LoVo (cell line): ENCODE measurements around the gene C20orf96.

Source experiments
- DNase-seq: peaks from one replicate; pipeline ENCODE4 v3.0.0-alpha.2; 2016; ENCODE audit warnings: low spot score

Gene C20orf96

DNA sequence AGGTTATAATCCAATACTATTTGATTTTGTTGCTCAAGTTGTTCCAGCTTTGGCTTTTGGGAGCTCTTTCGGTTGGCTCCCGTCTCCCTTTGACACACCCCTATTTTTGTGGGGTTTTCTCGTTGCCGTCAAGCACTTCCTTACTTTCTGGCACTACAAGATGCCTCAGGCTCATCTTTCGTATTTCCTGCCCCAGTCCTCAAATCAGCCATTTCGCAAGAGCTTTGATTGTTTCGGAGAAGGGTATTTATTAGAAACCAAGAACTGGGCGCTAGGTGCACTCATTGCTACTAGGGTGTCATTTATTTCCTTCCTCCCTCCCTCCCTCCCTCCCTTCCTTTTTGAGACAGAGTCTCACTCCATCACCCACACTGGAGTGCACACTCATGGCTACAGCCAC lies 21.5 kb upstream of the C20orf96 start:
- no peak for DNase-seq

DNA sequence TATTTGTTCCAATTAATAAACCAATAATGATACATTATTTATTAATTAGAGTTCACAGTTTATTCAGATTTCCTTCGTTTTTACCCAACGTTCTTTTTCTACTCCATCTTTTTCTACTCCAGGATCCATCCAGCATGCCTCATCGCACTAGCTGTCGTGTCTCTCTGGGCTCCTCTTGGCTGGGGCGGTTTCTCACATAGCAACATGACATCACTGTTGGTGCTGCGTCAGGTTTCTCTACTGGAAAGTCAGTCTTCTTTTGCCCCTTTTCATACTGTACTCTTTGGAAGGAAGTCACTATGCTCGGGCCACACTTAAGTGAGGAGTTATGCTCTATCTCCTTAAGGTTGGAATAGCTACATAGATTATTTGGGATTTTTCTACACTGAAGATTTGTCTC lies 21.1 kb upstream of the C20orf96 start:
- DNase-seq: no peak

DNA sequence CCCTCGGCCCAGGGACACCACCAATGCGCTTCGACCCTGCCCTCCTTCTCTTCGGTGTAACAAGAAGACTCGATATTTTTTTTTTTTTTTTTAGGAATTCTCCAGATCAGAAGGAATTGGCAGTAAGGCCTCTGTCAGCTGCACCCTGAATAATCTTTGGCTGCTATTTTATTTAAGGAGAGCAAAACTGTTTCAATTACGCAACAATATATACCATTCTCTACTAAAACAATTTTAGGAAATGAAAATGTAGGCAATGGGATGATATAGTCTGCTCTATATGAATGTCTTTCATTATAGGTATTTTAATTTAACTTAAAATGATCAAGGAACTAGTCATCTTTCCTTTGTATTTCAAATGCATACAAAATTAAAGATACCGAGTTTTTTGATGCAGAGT lies 20.1 kb upstream of the C20orf96 start:
- DNase-seq: no peak

DNA sequence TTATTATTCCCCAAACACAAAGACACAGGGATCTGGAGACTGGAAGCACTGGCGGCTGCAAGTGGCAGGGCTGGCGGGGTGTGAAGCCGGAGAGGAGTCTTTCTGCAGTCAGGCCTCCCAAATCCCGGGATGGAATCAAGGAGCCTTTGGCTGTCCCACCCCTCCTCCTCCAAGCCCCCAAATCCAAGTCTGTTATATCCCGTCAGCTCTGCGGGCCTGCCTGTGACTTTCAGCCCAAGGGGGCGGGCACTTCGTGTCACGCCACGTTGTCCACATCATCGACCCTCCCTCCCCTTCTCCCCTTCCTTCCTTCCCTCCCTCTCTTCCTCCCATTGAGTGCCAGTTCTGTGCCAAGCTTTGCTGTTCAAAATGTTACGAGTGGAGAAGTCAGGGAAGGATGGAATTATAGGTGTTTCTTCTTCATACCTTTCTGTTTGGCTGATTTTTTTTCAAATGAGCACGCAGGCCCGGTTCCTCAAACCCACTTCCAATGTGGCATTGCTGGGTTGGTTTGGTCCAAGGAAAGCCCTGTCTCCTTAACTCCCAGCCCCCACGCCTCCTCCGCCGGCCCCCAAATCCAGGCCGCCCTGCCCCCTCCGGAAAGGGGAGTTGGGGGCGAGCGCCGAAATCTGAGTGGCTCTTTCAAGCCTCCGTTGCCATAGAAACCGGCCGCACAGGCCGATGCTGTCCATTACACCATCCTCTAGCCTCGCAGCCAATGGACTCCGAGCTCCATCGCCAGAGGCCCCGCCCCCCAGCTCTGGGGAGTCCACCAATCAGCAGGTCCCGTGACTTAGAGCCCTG lies 19.5 kb upstream of the C20orf96 start:
- no peak for DNase-seq

DNA sequence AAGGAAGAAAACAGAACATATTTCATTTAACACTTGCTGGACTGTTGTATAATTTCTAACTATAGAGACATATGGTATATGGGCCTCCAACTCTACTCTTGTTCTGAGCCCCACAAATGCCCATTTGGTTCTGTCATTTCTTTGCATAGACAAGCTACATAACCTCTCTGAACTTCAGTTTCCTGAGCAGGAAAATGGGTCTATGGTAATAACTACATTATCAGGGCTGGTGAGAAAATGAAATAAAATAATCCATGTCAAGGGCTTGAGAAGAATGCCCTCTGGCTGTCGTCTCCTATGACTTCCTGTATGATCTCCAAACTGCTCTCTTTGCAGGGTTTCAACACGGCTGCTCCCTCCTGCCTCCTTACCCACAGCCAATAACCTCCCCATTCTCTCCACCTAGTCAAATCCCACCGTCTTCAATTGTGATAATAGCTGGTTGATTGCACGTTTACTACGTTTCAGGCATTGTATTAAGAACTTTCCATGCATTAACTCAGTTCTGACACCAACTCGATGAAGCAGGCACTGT lies 18.8 kb upstream of the C20orf96 start:
- no peak for DNase-seq

DNA sequence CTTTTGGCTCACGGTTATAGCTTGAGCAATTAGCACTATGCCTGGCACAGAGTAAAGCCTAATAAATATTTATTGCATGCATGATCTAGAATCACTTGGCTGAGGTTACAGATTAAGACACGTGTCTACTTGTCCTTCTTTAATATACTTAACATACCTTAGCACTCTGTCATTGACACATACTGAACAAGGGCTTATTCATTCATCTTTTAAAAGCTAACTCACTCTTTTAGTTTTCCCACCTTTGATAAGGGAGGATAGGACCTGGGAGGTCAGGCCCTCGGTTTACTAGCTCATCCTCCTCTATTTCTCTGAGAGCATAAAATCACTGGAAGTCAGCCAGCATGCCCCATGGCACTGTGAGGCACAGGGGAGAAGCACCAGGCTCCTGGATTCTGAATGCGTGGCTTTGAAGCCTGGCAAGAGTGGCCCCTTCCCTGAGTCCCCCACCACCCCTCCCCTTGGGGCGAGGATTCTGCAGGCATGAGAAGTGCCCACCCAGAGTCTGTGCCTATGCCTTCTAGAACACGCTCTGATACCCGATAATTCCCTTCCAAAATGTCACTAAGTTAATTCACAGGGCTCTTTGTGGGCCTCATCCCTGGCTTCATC lies 18.0 kb upstream of the C20orf96 start:
- DNase-seq: no peak

DNA sequence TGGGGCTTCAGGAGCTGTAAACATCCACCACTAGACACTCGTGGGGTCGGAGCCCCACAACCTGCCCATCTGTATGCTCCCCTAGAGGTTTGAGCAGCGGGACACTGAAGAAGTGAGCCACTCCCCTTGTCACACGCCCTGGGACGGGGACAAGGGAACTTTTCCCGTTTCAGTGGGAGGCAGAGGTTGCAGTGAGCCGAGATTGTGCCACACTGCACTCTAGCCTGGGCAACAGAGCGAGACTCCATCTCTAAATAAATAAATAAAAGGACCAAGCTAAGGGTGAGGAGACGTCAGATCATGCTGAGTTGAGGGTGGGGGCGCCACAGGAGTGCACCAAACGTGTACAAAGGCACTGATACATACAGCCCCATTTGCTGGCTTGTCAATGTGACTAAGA lies 15.2 kb upstream of the C20orf96 start:
- no peak for DNase-seq

DNA sequence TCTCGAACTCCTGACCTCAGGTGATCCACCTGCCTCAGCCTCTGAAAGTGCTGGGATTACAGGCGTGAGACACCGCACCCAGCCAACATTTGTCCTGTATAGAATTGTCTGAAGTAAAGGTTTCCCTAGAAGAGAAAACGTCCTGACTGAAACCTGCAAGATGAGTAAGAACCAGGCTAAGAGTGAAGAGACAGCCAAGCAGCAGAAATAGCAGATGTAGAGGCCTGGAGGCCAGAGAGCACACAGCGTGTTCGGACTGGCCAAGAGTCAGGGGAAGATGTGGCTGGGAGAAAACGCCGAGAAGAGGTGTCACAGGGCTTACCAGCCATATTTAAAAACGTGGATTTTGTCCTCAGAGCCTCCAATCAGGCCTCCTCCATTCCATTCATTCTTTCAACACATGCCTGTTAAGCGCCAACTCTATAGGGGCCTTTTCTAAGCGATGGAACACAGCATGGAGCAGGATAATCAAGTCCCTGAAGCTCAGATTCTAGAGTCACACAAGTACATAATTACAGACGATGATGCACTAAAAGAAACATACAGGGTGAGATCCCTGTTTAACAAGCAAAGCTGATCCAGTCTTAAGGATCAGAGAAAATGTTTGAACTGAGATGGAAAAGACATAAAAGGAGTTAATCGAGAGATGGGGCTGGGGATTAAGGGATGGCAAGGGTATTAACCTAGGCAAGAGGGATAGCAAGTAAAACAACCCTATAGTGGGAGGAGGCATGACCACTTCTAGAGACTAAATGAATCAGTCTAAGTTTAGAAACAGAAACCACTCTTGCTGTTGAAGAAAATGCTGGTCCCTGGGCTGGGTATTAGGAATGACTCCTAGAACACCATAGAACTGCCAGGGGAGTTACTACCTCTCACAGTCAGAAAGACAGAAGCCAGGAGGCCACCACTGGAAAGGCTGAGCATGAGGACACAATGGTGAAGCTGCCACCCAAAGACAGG lies 11.6 kb upstream of the C20orf96 start:
- no peak for DNase-seq

DNA sequence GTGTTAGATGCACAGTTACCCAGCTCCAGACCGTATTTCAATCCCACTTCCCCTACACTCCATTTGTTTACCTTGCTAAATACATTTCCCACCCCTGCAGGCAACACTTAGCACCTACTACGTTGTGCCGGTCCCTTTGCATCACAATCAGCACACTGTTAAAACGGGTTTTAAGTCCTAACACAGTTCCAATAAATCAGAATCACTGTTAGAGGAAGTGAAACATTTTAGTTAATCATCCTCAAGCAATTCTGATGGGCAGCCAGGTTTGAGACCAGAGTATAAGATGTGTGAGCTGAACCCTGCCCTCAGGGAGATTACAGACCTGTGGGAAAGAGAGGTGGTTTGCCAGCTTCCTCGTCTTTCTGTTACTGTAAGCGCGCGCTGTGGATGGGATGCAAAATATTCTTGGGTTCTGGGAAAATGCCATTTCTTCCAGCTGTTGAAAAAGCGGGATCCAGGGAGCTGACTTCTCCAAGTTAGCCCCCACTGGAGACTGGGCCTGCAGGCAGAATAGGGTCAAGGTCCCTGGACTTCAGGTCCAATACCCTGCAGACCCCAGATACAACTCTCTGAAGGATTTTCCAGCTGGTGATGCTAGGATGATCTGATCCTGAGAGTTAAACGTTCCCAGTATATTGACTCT lies 9.9 kb upstream of the C20orf96 start:
- DNase-seq: no peak

DNA sequence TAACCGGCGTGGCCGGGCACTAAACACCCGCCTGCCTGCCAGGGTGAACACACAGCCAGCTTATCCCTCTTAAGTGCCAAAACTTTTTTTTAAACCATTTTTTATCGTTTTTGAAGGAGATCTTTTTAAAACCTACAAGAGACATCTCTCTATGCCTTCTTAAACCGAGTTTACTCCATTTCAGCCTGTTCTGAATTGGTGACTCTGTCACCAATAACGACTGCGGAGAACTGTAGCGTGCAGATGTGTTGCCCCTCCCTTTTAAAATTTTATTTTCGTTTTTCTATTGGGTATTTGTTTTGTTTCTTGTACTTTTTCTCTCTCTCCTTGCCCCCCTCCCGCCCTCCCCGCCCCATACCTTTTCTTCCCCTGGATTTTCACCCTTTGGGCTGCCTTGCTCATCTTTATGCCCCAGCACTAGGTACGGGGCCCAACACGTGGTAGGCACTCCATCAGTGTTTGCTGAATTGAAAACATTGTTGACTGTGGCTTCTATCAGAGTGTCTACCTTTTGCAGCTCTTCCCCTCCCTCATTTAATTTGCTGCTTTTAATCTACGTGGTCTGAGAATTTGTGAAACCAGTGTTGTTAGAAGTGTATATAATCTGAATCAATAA lies 8.3 kb upstream of the C20orf96 start:
- DNase-seq: no peak

DNA sequence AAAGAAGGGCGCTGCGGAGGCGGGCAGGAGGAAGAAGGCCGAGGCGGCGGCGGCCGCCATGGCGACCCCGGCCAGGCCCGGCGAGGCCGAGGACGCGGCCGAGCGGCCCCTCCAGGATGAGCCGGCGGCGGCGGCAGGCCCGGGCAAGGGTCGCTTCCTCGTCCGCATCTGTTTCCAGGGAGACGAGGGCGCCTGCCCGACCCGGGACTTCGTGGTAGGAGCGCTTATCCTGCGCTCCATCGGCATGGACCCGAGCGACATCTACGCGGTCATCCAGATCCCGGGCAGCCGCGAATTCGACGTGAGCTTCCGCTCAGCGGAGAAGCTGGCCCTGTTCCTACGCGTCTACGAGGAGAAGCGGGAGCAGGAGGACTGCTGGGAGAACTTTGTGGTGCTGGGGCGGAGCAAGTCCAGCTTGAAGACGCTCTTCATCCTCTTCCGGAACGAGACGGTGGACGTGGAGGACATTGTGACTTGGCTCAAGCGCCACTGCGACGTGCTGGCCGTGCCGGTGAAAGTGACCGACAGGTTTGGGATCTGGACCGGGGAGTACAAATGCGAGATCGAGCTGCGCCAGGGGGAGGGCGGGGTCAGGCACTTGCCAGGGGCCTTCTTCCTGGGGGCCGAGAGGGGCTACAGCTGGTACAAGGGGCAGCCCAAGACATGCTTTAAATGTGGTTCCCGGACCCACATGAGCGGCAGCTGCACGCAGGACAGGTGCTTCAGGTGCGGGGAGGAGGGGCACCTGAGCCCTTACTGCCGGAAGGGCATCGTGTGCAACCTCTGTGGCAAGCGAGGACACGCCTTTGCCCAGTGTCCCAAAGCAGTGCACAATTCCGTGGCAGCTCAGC lies 7.6 kb upstream of the C20orf96 start:
- DNase-seq: peak; percentile 58

DNA sequence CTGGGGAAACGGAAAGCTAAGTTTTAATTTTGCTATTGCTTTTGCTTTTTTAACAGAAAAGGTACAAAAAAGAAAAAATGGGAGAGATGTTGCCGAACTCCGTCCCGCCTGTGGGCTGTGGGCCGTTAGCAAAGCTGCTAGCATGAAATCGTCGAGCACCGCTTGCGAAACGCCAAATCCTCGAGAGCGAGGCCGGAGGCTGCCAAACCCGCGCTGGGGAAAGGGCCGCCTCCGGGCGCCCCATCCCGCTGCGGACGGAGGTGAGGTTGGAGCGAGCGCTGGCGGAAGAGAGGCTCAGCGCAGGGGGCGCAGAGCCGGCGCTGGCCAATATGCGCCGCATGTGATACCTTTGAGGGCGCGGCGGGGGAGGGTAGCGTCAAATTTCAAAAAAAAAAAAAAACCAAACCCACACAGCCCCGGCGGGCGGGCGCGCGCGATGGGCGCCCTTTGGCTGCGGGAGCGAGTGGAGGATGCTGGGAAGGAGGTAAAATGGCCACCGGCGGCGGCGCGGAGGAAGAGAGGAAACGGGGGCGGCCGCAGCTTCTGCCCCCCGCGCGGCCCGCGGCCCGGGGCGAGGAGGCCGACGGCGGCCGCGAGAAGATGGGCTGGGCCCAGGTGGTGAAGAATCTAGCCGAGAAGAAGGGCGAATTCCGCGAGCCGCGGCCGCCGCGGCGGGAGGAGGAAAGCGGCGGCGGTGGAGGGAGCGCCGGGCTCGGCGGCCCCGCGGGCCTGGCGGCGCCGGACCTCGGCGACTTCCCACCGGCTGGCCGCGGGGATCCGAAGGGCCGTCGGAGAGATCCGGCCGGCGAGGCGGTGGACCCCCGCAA lies 6.8 kb upstream of the C20orf96 start, which contains the start of gene ZCCHC3:
ZCCHC3 (plus strand) TSS at position 473 of the 827 bp plus-strand sequence; CDS start at position 490, 17 bp downstream.
- DNase-seq: peak; percentile 92

DNA sequence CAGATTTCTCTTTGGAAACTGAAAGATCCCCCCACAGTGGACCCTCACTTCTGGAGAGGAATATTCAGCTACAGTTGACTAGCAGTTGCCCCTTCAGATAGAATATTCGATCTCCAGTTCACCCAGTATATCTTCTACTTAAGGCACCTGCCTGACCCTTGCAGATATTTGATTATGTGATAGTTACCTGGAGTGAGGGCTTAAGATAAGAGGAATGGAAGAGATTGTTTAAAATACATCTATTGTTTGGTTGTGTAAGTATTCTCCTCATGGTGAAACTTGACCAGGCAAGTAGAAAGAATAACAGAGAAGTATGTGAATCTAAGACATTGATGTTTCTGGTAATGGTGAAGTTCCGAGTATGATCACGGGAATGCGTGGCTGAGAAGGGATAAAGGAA lies 5.3 kb upstream of the C20orf96 start:
- no peak for DNase-seq

DNA sequence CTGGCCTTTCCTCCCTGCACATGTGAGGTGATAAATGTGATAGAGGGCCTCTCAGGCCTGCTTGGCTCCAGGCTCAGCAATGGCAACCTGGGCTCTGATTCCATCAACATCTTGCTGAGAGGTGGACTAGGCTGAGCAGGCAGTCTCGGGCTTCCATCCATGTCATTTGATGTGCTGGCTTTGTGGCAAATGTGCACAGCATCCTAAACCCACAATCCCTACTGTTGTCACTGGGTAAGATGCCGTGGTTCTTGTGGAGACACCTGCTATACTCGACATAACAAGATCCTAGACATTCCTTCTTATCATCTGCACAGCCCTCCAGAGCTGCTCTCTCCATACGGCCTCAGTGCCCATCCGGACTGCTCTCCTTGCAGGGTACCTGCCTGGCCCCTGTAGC lies 4.1 kb upstream of the C20orf96 start:
- no peak for DNase-seq

DNA sequence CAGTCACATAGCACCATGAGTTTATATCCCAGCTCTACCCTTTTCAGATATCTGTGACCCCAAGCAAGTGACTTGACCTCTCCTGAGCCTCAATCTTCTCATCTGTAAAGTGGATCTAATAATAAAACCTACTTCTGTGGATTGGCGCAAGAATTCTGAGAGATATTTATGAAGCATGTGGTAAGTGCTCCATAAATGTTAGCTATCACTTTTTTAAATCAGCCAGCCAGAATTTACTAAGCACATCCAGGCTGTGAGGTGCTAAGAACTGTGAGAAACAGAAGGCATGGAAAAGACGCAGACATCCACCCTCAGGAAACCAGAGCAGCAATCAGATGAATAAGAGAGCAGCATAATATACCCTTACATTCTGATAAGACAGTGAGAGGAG lies 862 bp downstream of the C20orf96 start:
- no peak for DNase-seq

DNA sequence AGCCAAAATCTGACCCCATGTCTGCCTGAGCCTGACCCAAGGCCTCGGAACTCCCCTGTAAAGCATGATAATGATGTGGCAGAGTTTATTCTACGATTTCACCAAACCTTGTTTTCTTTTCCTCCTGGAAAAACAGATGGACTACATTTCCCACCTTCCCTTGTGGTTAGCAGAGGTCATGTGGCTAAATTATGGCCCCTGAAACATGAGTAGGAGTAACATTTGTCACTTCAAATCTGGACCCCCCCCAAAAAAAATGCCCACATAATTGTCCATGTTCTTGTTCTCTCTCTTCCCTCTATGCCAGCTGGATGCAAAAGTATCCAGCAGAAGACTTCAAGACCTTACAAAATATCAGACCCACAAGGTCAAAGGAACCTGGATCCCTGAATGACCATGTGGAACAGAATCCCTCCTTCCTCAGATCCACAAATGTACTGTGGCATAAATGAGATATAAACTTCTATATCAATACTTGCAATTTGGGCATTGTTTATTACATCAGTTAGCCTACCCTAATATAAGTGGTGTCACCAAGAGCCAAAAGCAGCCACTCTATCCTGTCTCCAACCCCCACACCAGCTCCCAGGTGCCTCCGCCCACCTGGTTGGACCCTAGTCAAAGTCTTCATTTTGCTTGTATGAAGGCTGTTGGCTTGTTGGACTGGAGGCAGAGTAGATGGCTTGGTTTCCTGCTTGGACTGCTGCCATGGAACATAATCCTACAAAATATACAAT lies 1.4 kb downstream of the C20orf96 start:
- DNase-seq: no peak

DNA sequence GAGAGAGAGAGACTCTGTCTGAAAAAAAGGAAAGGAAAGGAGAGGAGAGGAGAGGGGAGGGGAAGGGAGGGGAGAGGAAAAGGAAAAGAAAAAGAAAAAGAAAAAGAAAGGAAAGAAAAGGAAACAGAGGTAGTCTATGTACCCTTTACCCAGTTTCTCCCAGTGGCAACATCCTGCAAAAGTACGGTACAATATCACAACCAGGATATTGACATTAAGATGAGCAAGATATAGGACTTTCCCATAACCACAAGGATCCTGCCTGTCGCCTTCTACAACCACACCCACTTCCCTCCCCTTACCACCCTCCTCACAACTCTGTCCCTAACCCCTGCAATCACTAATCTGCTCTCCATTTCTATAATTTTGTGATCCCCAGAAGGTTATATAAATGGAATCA lies 4.0 kb downstream of the C20orf96 start:
- no peak for DNase-seq

DNA sequence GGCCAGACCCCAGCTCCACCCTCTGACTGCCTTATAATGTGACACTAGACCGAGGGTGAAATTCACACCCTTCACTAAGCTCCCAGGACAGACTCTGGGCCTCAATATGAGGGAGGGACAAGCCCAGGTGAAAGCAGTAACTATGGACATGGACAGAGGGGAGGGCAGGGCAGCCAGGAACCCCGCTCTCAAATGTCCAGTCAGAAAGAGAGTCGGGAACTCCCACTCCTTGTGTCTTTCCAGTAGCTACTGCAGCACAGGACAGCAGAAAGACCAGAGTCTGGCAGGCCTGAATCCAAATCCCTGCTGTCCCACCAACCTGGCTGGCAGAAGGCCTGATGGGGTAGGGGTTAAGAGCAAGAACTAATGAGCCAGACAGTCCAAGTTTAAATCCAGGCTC lies 6.4 kb downstream of the C20orf96 start:
- DNase-seq: no peak
